Measurements from ENCODE around the gene SLC6A6. TPM values are rescaled to one million over a fixed set of nuclear protein-coding genes. Genes with fewer than 3 reads are reported as not detected.

Gene SLC6A6
- total RNA-seq, 1 experiment from 2014 or later: 72.6 TPM

- H3K79me1 ChIP-seq (ENCODE audit: insufficient read depth, low read depth, low read length, poor library complexity, severe bottlenecking): no peaks in the 10 kb centered on the region
- H3K9ac ChIP-seq (ENCODE audit: extremely low read depth, insufficient read length, low read length): no peak overlapping the region
- H3K56ac ChIP-seq (ENCODE audit: insufficient read length, low read depth, low read length): no peak overlapping the region
- no peak overlapping the region for H4K91ac ChIP-seq (ENCODE audit: insufficient read length, low read depth, low read length)
- no peak overlapping the region for H3K4ac ChIP-seq (ENCODE audit: low read depth, low read length)
- H3K4me1 ChIP-seq (ENCODE audit: insufficient read depth, low read length): peaks cover 3% of the 10 kb centered on the region; the same call in 1 of the 2 replicates
- H3K36me3 Mint-ChIP-seq (ENCODE audit: insufficient read depth in 1 of 3, low read depth in 3 of 3): peaks cover 23 to 65% (median 42%) of the 10 kb centered on the region in 3 experiments; a peak in 6 of 7 replicates
- H3K27ac ChIP-seq (ENCODE audit: insufficient read length, low read depth, low read length): no peak overlapping the region
- DNase-seq: no peak
- peaks cover 33 to 34% of the 10 kb centered on the region in 2 experiments for H3K4me1 Mint-ChIP-seq
- TF ChIP-seq, protein P1, sequence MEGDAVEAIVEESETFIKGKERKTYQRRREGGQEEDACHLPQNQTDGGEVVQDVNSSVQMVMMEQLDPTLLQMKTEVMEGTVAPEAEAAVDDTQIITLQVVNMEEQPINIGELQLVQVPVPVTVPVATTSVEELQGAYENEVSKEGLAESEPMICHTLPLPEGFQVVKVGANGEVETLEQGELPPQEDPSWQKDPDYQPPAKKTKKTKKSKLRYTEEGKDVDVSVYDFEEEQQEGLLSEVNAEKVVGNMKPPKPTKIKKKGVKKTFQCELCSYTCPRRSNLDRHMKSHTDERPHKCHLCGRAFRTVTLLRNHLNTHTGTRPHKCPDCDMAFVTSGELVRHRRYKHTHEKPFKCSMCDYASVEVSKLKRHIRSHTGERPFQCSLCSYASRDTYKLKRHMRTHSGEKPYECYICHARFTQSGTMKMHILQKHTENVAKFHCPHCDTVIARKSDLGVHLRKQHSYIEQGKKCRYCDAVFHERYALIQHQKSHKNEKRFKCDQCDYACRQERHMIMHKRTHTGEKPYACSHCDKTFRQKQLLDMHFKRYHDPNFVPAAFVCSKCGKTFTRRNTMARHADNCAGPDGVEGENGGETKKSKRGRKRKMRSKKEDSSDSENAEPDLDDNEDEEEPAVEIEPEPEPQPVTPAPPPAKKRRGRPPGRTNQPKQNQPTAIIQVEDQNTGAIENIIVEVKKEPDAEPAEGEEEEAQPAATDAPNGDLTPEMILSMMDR (conservative IDR thresholded peaks at IDR 0.05): no peak
- H2BK20ac ChIP-seq (ENCODE audit: low read depth, low read length, poor library complexity, severe bottlenecking): no peak overlapping the region
- no peaks in the 10 kb centered on the region for H3K79me2 ChIP-seq (ENCODE audit: insufficient read depth, low read length)
- H2BK12ac ChIP-seq (ENCODE audit: insufficient read length, low read depth, low read length): no peak overlapping the region
- no peak overlapping the region for H4K8ac ChIP-seq (replicated peaks; ENCODE audit: insufficient read length, low read depth, low read length)
- H3K14ac ChIP-seq (ENCODE audit: insufficient read depth, low read length): no peak overlapping the region
- WGBS (ENCODE audit: extremely low coverage, insufficient read length, low lambda C conversion rate): no CpG with 5 or more reads among the region's 13 CpGs
- H3K18ac ChIP-seq (ENCODE audit: insufficient read length, low read depth, low read length): no peak overlapping the region
- no peaks in the 10 kb centered on the region for H3K23me2 ChIP-seq (ENCODE audit: insufficient read length, low read depth, low read length, poor library complexity, severe bottlenecking)
- H3T11ph ChIP-seq (ENCODE audit: low read length): no peak overlapping the region
- no peaks in the 10 kb centered on the region for H3K27me3 Mint-ChIP-seq (ENCODE audit: low read depth)
- no peak overlapping the region for H3K4me2 ChIP-seq (ENCODE audit: insufficient read depth, insufficient read length, low read length)
- H2AFZ ChIP-seq (ENCODE audit: low read length): no peak overlapping the region
- no peaks in the 10 kb centered on the region for H4K20me1 ChIP-seq (ENCODE audit: control insufficient read depth, insufficient read depth, insufficient read length)
- no peak overlapping the region for H2BK5ac ChIP-seq (ENCODE audit: insufficient read length, low read length)
- no peaks in the 10 kb centered on the region for H3K27me3 ChIP-seq (ENCODE audit: insufficient read depth, low read length)
- no peaks in the 10 kb centered on the region for H3K9me3 ChIP-seq (ENCODE audit: control insufficient read depth, low read depth, low read length)
- H3K27ac Mint-ChIP-seq: no peak overlapping the region; a peak in 2 of 7 replicates
- no peaks in the 10 kb centered on the region for H3K9me3 Mint-ChIP-seq
- H2BK15ac ChIP-seq (ENCODE audit: low read depth, low read length): no peak overlapping the region
- H2BK120ac ChIP-seq (ENCODE audit: low read depth, low read length, poor library complexity, severe bottlenecking): no peak overlapping the region
- no peak overlapping the region for H3K4me3 Mint-ChIP-seq
- no peak overlapping the region for H3K23ac ChIP-seq (ENCODE audit: insufficient read length, low read depth, low read length)
- H2AK5ac ChIP-seq (ENCODE audit: insufficient read length, low read length): no peak overlapping the region
- no peak overlapping the region for H4K5ac ChIP-seq (ENCODE audit: insufficient read length, low read depth, low read length)
Observed at GRCh38 chr3:14461006-14461747, 58.8 kb downstream of the SLC6A6 start.

All from H9 (cell line).